ENCODE results near the gene ZNF385A.

Gene ZNF385A

DNA sequence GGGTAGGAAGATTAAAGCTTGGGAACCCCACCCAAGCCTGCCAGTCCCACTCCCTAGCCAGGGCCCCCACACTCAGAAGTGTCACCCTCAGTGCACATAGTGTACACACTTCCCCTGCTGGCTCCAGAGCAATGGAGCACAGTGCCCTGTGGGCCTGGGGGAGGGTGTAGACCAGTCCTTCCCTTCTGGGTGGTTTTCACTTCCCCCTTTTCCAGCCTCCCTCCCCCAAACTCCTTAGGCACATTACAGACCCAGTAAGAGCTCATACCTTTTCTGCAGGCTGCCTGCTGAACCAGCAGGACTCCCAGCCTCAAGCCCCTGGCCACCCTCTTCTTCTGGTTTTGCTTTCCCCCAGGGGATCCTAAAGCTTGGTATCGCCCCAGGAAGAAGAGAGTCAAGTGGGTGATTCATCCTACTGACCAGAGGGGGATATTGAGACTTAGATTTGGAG lies at the start of gene ZNF385A:
Gene ZNF385A, minus strand, starts transcription at position 143 of the 451 bp plus-strand sequence. CDS start 219 bp downstream, outside the sequence.
- H3K9me3 Mint-ChIP-seq: no peaks in the 10 kb centered on the region
- peak within 1 kb of the TSS; percentile 45 for H3K4me3 Mint-ChIP-seq
- peak within 1 kb of the TSS; percentile 23 for H3K27ac Mint-ChIP-seq
- no peak for TF ChIP-seq CTCF (IDR thresholded peaks at IDR 0.05)
- no peak for DNase-seq
- peaks cover 86% of the 10 kb centered on the region for H3K4me1 Mint-ChIP-seq
- H3K27me3 Mint-ChIP-seq (ENCODE audit: low read depth, poor library complexity): peaks cover under 1% of the 10 kb centered on the region
- peaks cover 11% of the 10 kb centered on the region for H3K36me3 Mint-ChIP-seq (ENCODE audit: low read depth)

GRCh38 chr12:54432815-54433164 lies 48.3 kb upstream of the ZNF385A start:
- peaks cover 53% of the 10 kb centered on the region for H3K4me1 Mint-ChIP-seq
- no peaks in the 10 kb centered on the region for H3K36me3 Mint-ChIP-seq (ENCODE audit: low read depth)

GRCh38 chr12:54431911-54432814 lies 47.6 kb upstream of the ZNF385A start:
- Mint-ChIP-seq H3K27me3 (ENCODE audit: low read depth, poor library complexity) (peaks cover 11% of the 10 kb centered on the region), H3K36me3 (ENCODE audit: low read depth) (peaks cover 5% of the 10 kb centered on the region), H3K9me3 (no peaks in the 10 kb centered on the region), H3K27ac (peak overlapping the region; percentile 95), H3K4me1 (peaks cover 59% of the 10 kb centered on the region), H3K4me3 (peak overlapping the region; percentile 27)
- TF ChIP-seq CTCF (IDR thresholded peaks at IDR 0.05): no peak
- peak; percentile 72 for DNase-seq

More at GRCh38 chr12:54432815-54433164, 48.3 kb upstream of the ZNF385A start:
- Mint-ChIP-seq H3K27ac (no peak overlapping the region), H3K27me3 (ENCODE audit: low read depth, poor library complexity) (peaks cover 6% of the 10 kb centered on the region), H3K4me3 (no peak overlapping the region), H3K9me3 (no peaks in the 10 kb centered on the region)
- TF ChIP-seq CTCF (IDR thresholded peaks at IDR 0.05): no peak
- DNase-seq: no peak

DNA sequence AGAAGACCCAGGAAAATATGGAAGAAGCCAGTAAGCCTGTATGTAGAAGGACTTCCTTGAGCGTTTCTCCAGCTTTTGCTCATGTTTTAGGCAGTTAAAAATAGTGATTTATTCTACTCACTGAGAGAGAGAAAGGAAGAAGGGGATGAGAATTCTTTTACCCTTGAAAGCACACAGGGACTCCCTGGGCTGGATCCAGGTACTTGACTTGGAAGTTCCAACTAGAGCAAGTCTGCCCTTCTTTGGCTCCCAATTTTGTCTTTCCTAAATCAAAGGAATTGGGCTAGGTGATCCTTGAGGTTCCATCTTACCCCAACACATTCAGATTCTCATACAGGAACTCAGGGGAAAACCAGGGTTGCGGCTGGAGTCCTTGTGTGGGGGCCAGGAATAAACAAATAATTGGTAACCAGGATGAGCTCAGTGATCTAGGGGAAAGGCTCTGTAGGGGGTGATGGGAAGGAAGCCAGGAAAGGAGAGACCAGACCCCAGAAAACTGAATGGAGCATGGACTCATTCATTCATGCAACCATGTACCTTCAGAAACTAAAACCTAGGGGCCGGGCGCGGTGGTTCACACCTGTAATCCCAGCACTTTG lies 46.0 kb upstream of the ZNF385A start:
- no peak for DNase-seq
- Mint-ChIP-seq H3K4me1 (peaks cover 75% of the 10 kb centered on the region), H3K27me3 (ENCODE audit: low read depth, poor library complexity) (peaks cover 11% of the 10 kb centered on the region), H3K4me3 (peak overlapping the region; percentile 28), H3K9me3 (no peaks in the 10 kb centered on the region), H3K36me3 (ENCODE audit: low read depth) (peaks cover 5% of the 10 kb centered on the region), H3K27ac (peak overlapping the region; percentile 60)
- TF ChIP-seq CTCF (IDR thresholded peaks at IDR 0.05): no peak

DNA sequence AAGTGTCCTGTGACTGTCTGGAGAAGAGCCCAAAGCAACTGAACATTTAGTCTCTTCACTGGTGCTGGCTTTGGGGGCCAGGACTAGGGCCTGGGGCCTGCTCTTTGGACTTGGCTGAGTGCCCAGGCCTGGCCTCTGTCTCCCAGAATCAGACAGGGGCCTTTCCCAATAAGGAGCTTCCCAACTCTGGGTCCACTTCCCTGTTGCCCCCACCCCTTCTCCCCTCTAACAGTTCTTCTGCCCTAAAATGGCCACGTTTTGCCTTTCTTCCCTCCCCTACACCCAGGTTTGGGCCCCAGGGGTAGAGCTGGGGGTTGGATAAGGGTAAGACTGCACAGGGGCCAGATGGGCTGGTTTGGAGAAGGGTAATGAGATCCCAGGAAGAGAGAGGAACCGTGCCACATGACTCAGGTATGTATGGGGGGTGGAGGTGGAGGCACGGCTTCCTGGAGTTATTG lies 44.5 kb upstream of the ZNF385A start:
- DNase-seq: no peak
- Mint-ChIP-seq H3K27ac (no peak overlapping the region), H3K4me3 (no peak overlapping the region), H3K36me3 (ENCODE audit: low read depth) (peaks cover 5% of the 10 kb centered on the region), H3K9me3 (no peaks in the 10 kb centered on the region), H3K4me1 (peaks cover 87% of the 10 kb centered on the region), H3K27me3 (ENCODE audit: low read depth, poor library complexity) (peaks cover 11% of the 10 kb centered on the region)
- TF ChIP-seq CTCF (IDR thresholded peaks at IDR 0.05): no peak
